Stomach (tissue), 4 donors: ENCODE results near the gene AFDN.

ENCODE experiments used
- CTCF ChIP-seq, 7 experiments: fragments of 450-650 bp in 4 of 7; fragments of 200-600 bp in 3 of 7; sonication (generic) in 3 of 7; IDR thresholded peaks; one replicate each; pipeline ENCODE4 v1.5.1; 2016 to 2019; ENCODE audit warnings: antibody characterized with exemption in 7 of 7, control low read depth in 2 of 7, mild to moderate bottlenecking in 1 of 7
- EP300 ChIP-seq: sonication (generic); formaldehyde crosslinking; IDR thresholded peaks from one replicate; pipeline ENCODE4 v1.6.1; 2017; ENCODE audit warnings: antibody characterized with exemption
- POLR2AphosphoS5 ChIP-seq, 3 donors: sonication (generic); formaldehyde crosslinking; IDR thresholded peaks; one replicate each; pipeline ENCODE4 v1.6.1; 2016; ENCODE audit warnings: antibody characterized with exemption in 3 of 3

GRCh38 chr6:167856999-167857660 is 30.4 kb downstream of the AFDN start:
- TF ChIP-seq POLR2AphosphoS5 (IDR thresholded peaks at IDR 0.05) (peak in 1 of 3 donors; percentile 59), CTCF (IDR thresholded peaks at IDR 0.05) (no peak), EP300 (no peak)
